Immature natural killer cell (primary cell): ENCODE measurements around the gene QKI. TPM values are rescaled to one million over a fixed set of nuclear protein-coding genes. Genes with fewer than 3 reads are reported as not detected.
A peak's percentile ranks its signal among the peaks of the same experiment; 100 is the strongest.

Source experiments
- DNase-seq, 3 donors: peaks; one replicate each; pipeline ENCODE4 v3.0.0; 2022; ENCODE audit warnings: mixed read lengths in 1 of 3
- H3K27ac Mint-ChIP-seq, 6 donors: one replicate each; pipeline ENCODE4 v1.8.0; 2020; ENCODE audit warnings: mixed read lengths in 6 of 6, mild to moderate bottlenecking in 5 of 6, inconsistent platforms in 4 of 6, moderate library complexity in 3 of 6
- H3K27me3 Mint-ChIP-seq, 3 donors: one replicate each; pipeline ENCODE4 v1.8.0; 2020 to 2021; ENCODE audit warnings: low read depth in 3 of 3, mild to moderate bottlenecking in 3 of 3, mixed read lengths in 3 of 3, moderate library complexity in 3 of 3, inconsistent platforms in 1 of 3
- H3K36me3 Mint-ChIP-seq, 3 donors: one replicate each; pipeline ENCODE4 v1.8.0; 2020; ENCODE audit warnings: mixed read lengths in 3 of 3, inconsistent platforms in 2 of 3, mild to moderate bottlenecking in 2 of 3
- H3K4me1 Mint-ChIP-seq, 2 donors: one replicate each; pipeline ENCODE4 v1.8.0; 2020; ENCODE audit warnings: inconsistent platforms in 2 of 2, mild to moderate bottlenecking in 2 of 2, mixed read lengths in 2 of 2, moderate library complexity in 1 of 2
- H3K4me3 Mint-ChIP-seq, 5 donors: one replicate each; pipeline ENCODE4 v1.8.0; 2020; ENCODE audit warnings: mild to moderate bottlenecking in 5 of 5, mixed read lengths in 5 of 5, inconsistent platforms in 3 of 5, moderate library complexity in 3 of 5
- H3K9me3 Mint-ChIP-seq, 6 donors: one replicate each; pipeline ENCODE4 v1.8.0; 2020; ENCODE audit warnings: mild to moderate bottlenecking in 6 of 6, mixed read lengths in 6 of 6, inconsistent platforms in 4 of 6, moderate library complexity in 3 of 6
- polyA plus RNA-seq, 3 donors: library from polyadenylated mRNA; unstranded; fragments of 300-500 nt; fragmentation: Illumina TruSeq; gene quantifications; one replicate each; pipeline ENCODE4 v1.2.3, GENCODE V29; 2021

QKI gene
- polyA plus RNA-seq, 3 donors from 2014 or later: 12.3 to 29.1 (median 21.1) TPM

- Mint-ChIP-seq H3K9me3 (no peaks in the 10 kb centered on the region), H3K4me3 (no peak overlapping the region), H3K27me3 (peaks cover 0 to 16% (median 4%) of the 10 kb centered on the region in 3 donors), H3K4me1 (peaks cover 0 to 7% of the 10 kb centered on the region in 2 donors), H3K27ac (no peak overlapping the region), H3K36me3 (no peaks in the 10 kb centered on the region)
- DNase-seq: no peak
Observed at GRCh38 chr6:163397326-163397725, 17.2 kb upstream of the QKI start.

GRCh38 chr6:163398115-163398514 is 16.4 kb upstream of the QKI start:
- no peak overlapping the region for H3K27ac Mint-ChIP-seq
- H3K9me3 Mint-ChIP-seq: no peaks in the 10 kb centered on the region
- H3K36me3 Mint-ChIP-seq: no peaks in the 10 kb centered on the region
- H3K4me1 Mint-ChIP-seq: peaks cover 0 to 7% of the 10 kb centered on the region in 2 donors
- H3K4me3 Mint-ChIP-seq: no peak overlapping the region
- no peak for DNase-seq
- peaks cover 0 to 16% (median 4%) of the 10 kb centered on the region in 3 donors for H3K27me3 Mint-ChIP-seq

GRCh38 chr6:163398815-163399214 is 15.7 kb upstream of the QKI start:
- Mint-ChIP-seq H3K27me3 (peaks cover 0 to 16% (median 4%) of the 10 kb centered on the region in 3 donors), H3K27ac (no peak overlapping the region), H3K4me1 (peaks cover 0 to 7% of the 10 kb centered on the region in 2 donors), H3K36me3 (no peaks in the 10 kb centered on the region), H3K9me3 (no peaks in the 10 kb centered on the region), H3K4me3 (no peak overlapping the region)
- DNase-seq: no peak

- Mint-ChIP-seq H3K27ac (no peak overlapping the region), H3K4me1 (peaks cover 3 to 11% of the 10 kb centered on the region in 2 donors), H3K27me3 (peaks cover 0 to 11% (median 4%) of the 10 kb centered on the region in 3 donors), H3K36me3 (no peaks in the 10 kb centered on the region), H3K4me3 (no peak overlapping the region), H3K9me3 (no peaks in the 10 kb centered on the region)
- no peak for DNase-seq
Observed at GRCh38 chr6:163400509-163400908, 14.0 kb upstream of the QKI start.

- peaks cover 0 to 10% (median 4%) of the 10 kb centered on the region in 3 donors for H3K27me3 Mint-ChIP-seq
- no peak overlapping the region for H3K4me3 Mint-ChIP-seq
- no peak for DNase-seq
- peaks cover 11 to 19% of the 10 kb centered on the region in 2 donors for H3K4me1 Mint-ChIP-seq
- H3K36me3 Mint-ChIP-seq: no peaks in the 10 kb centered on the region
- no peaks in the 10 kb centered on the region for H3K9me3 Mint-ChIP-seq
- H3K27ac Mint-ChIP-seq: no peak overlapping the region
Observed at GRCh38 chr6:163401039-163401885, 13.3 kb upstream of the QKI start.

GRCh38 chr6:163402616-163403015 is 11.9 kb upstream of the QKI start:
- Mint-ChIP-seq H3K27me3 (peaks cover 0 to 2% (median 2%) of the 10 kb centered on the region in 3 donors), H3K27ac (no peak overlapping the region), H3K9me3 (no peaks in the 10 kb centered on the region), H3K4me3 (no peak overlapping the region), H3K36me3 (no peaks in the 10 kb centered on the region), H3K4me1 (peaks cover 14 to 17% of the 10 kb centered on the region in 2 donors)
- DNase-seq: no peak

- H3K4me1 Mint-ChIP-seq: peaks cover 14 to 17% of the 10 kb centered on the region in 2 donors
- no peaks in the 10 kb centered on the region for H3K9me3 Mint-ChIP-seq
- H3K27ac Mint-ChIP-seq: peak overlapping the region in 1 of 6 donors; percentile 94
- peak overlapping the region in 4 of 5 donors; percentile 13 to 89 (median 68) for H3K4me3 Mint-ChIP-seq
- H3K27me3 Mint-ChIP-seq: peaks cover 0 to 3% (median 2%) of the 10 kb centered on the region in 3 donors
- no peak for DNase-seq
- no peaks in the 10 kb centered on the region for H3K36me3 Mint-ChIP-seq
Observed at GRCh38 chr6:163404825-163405265, 9.7 kb upstream of the QKI start.

GRCh38 chr6:163405412-163406309 is 8.9 kb upstream of the QKI start:
- peak; percentile 22 to 30 (median 27) for DNase-seq
- Mint-ChIP-seq H3K27ac (peak overlapping the region; percentile 82 to 96 (median 94)), H3K27me3 (peaks cover 0 to 4% (median 3%) of the 10 kb centered on the region in 3 donors), H3K36me3 (no peaks in the 10 kb centered on the region), H3K9me3 (no peaks in the 10 kb centered on the region), H3K4me3 (peak overlapping the region; percentile 83 to 95 (median 89)), H3K4me1 (peaks cover 14 to 17% of the 10 kb centered on the region in 2 donors)

GRCh38 chr6:163406366-163406765 is 8.2 kb upstream of the QKI start:
- H3K9me3 Mint-ChIP-seq: no peaks in the 10 kb centered on the region
- H3K4me1 Mint-ChIP-seq: peaks cover 16 to 17% of the 10 kb centered on the region in 2 donors
- peak overlapping the region; percentile 82 to 96 (median 94) for H3K27ac Mint-ChIP-seq
- peak overlapping the region; percentile 83 to 95 (median 89) for H3K4me3 Mint-ChIP-seq
- H3K36me3 Mint-ChIP-seq: peaks cover 0 to 3% (median 0%) of the 10 kb centered on the region in 3 donors
- H3K27me3 Mint-ChIP-seq: peaks cover 0 to 3% (median 2%) of the 10 kb centered on the region in 3 donors
- DNase-seq: no peak

GRCh38 chr6:163406830-163407229 is 7.7 kb upstream of the QKI start:
- Mint-ChIP-seq H3K27ac (peak overlapping the region in 4 of 6 donors; percentile 82 to 96 (median 94)), H3K36me3 (peaks cover 0 to 3% (median 0%) of the 10 kb centered on the region in 3 donors), H3K4me1 (peaks cover 16 to 17% of the 10 kb centered on the region in 2 donors), H3K27me3 (peaks cover 2 to 3% (median 2%) of the 10 kb centered on the region in 3 donors), H3K9me3 (no peaks in the 10 kb centered on the region), H3K4me3 (peak overlapping the region in 4 of 5 donors; percentile 83 to 95 (median 91))
- DNase-seq: no peak

- Mint-ChIP-seq H3K4me1 (peaks cover 25 to 29% of the 10 kb centered on the region in 2 donors), H3K27me3 (peaks cover 5 to 10% (median 8%) of the 10 kb centered on the region in 3 donors), H3K27ac (no peak overlapping the region), H3K9me3 (no peaks in the 10 kb centered on the region), H3K36me3 (peaks cover 0 to 3% (median 0%) of the 10 kb centered on the region in 3 donors), H3K4me3 (no peak overlapping the region)
- no peak for DNase-seq
Observed at GRCh38 chr6:163408352-163408991, 6.0 kb upstream of the QKI start.

GRCh38 chr6:163409712-163410111 is 4.8 kb upstream of the QKI start:
- no peak for DNase-seq
- H3K4me1 Mint-ChIP-seq: peaks cover 25 to 29% of the 10 kb centered on the region in 2 donors
- no peak overlapping the region for H3K4me3 Mint-ChIP-seq
- H3K36me3 Mint-ChIP-seq: peaks cover 0 to 3% (median 0%) of the 10 kb centered on the region in 3 donors
- peak overlapping the region in 1 of 6 donors; percentile 27 for H3K27ac Mint-ChIP-seq
- H3K27me3 Mint-ChIP-seq: peaks cover 9 to 15% (median 10%) of the 10 kb centered on the region in 3 donors
- H3K9me3 Mint-ChIP-seq: no peaks in the 10 kb centered on the region

- Mint-ChIP-seq H3K4me3 (peak overlapping the region; percentile 86 to 96 (median 89)), H3K4me1 (peaks cover 21 to 29% of the 10 kb centered on the region in 2 donors), H3K36me3 (peaks cover 0 to 3% (median 0%) of the 10 kb centered on the region in 3 donors), H3K27me3 (peaks cover 11 to 27% (median 17%) of the 10 kb centered on the region in 3 donors), H3K9me3 (no peaks in the 10 kb centered on the region), H3K27ac (peak overlapping the region in 2 of 6 donors; percentile 26 to 62)
- DNase-seq: no peak
Observed at GRCh38 chr6:163412341-163412740, 2.2 kb upstream of the QKI start.
